Breast epithelium (tissue), 3 donors: Measurements from ENCODE around the gene NUBP1.

Source experiments
- CTCF ChIP-seq, 3 donors: fragments of 450-650 bp; IDR thresholded peaks; one replicate each; pipeline ENCODE4 v1.5.1; 2016 to 2017; ENCODE audit warnings: antibody characterized with exemption in 3 of 3, mild to moderate bottlenecking in 3 of 3, moderate library complexity in 3 of 3
- POLR2A ChIP-seq: fragments of 450-650 bp; IDR thresholded peaks from one replicate; pipeline ENCODE4 v1.6.1; 2016; ENCODE audit warnings: antibody characterized with exemption, mild to moderate bottlenecking, moderate library complexity
- POLR2AphosphoS5 ChIP-seq, 3 donors: sonication (generic); formaldehyde crosslinking; IDR thresholded peaks; one replicate each; pipeline ENCODE4 v1.6.1; 2017; ENCODE audit warnings: antibody characterized with exemption in 3 of 3

GRCh38 chr16:10729104-10730048, 14.3 kb upstream of the NUBP1 start:
- TF ChIP-seq CTCF (IDR thresholded peaks at IDR 0.05), result no peak
- no peak for TF ChIP-seq POLR2A
- TF ChIP-seq POLR2AphosphoS5 (IDR thresholded peaks at IDR 0.05), result peak in 1 of 3 donors; percentile 17
